ENCODE data around the gene OR51D1.

GRCh38 chr11:4654635-4655369 is 17.5 kb downstream of the OR51D1 start:
- TF ChIP-seq CTCF (conservative IDR thresholded peaks at IDR 0.05; ENCODE audit: low read depth, low read length) (no peak), EZH2 (IDR thresholded peaks at IDR 0.05; ENCODE audit: borderline replicate concordance, low read depth, low read length, poor library complexity, severe bottlenecking) (no peak)

Data from A673 (cell line).